ENCODE results near the gene ARSB. TPM values are rescaled to one million over a fixed set of nuclear protein-coding genes. Genes with fewer than 3 reads are reported as not detected.

The ARSB gene
- total and polyA plus RNA-seq, 9 of the 15 experiments (the other 6 are each of a cell fraction or from before 2014, with no cell fraction given): 0.52 to 4.6 (median 2.4) TPM

GRCh38 chr5:78813906-78814530 is 171.1 kb downstream of the ARSB start (continued):
- TF ChIP-seq TCF15 (CRISPR knock-in tag; IDR thresholded peaks at IDR 0.05) (no peak), POU5F1 (IDR thresholded peaks at IDR 0.05; ENCODE audit: borderline replicate concordance, low read depth, low read length, partially characterized antibody) (no peak), ZNF263 (CRISPR knock-in tag; IDR thresholded peaks at IDR 0.05; ENCODE audit: borderline replicate concordance) (no peak), ARNT (IDR thresholded peaks at IDR 0.05) (no peak), BRF1 (IDR thresholded peaks at IDR 0.05; ENCODE audit: borderline replicate concordance, extremely low read depth, insufficient read length) (no peak)

GRCh38 chr5:78813286-78813685 is 171.8 kb downstream of the ARSB start:
- H3K9me1 ChIP-seq (ENCODE audit: control insufficient read depth, insufficient read depth, low read length): no peaks in the 10 kb centered on the region
- intact Hi-C loops (cut with micrococcal nuclease) (no loop called here), in situ Hi-C loops (cut with MboI) (no loop called here)
- H2AFZ ChIP-seq (ENCODE audit: low read depth, low read length): no peak overlapping the region
- H3K36me3 ChIP-seq (ENCODE audit: control insufficient read depth, insufficient read depth, low read length): no peaks in the 10 kb centered on the region
- DNase-seq (ENCODE audit: extremely low read depth in 1 of 4, low spot score in 3 of 4) (no peak), FAIRE-seq (no peak), ATAC-seq (no peak)
- H3K27ac ChIP-seq (ENCODE audit: extremely low read depth, low read depth, low read length): no peak overlapping the region
- no peaks in the 10 kb centered on the region for H3K4me1 ChIP-seq (replicated peaks in 1 of 2; ENCODE audit: control insufficient read depth in 2 of 2, insufficient read depth in 2 of 2, low read length in 2 of 2)
- POLR2A ChIA-PET: no interaction called here
- H3K4me3 ChIP-seq: no peak overlapping the region
- H3K4me2 ChIP-seq (ENCODE audit: insufficient read depth, low read length): no peak overlapping the region
- peaks cover 6 to 14% of the 10 kb centered on the region in 2 experiments for H3K27me3 ChIP-seq (ENCODE audit: control insufficient read depth in 2 of 2, insufficient read depth in 2 of 2, low read length in 2 of 2)
- no peak for TF ChIP-seq MIER1 (IDR thresholded peaks at IDR 0.05; ENCODE audit: low read depth)
- no peak for TF ChIP-seq ZBTB34 (CRISPR knock-in tag; IDR thresholded peaks at IDR 0.05)
- H4K20me1 ChIP-seq (replicated peaks; ENCODE audit: control insufficient read depth, insufficient read depth, low read length): no peaks in the 10 kb centered on the region
- H3K9me3 ChIP-seq (replicated peaks; ENCODE audit: control insufficient read depth, insufficient read depth, low read depth, low read length): no peaks in the 10 kb centered on the region
- no peak overlapping the region for H3K9ac ChIP-seq (ENCODE audit: insufficient read depth in 1 of 2, low read depth in 2 of 2, low read length in 2 of 2)
- WGBS (ENCODE audit: insufficient coverage, low coverage, missing lambda C conversion rate): 0% methylated on average over 1 of the region's 1 CpG
- CTCF ChIA-PET (ENCODE audit: low intra/inter-chr PET ratio): no interaction called here
- BruUV-seq (replicated peaks): no TSS peak
- H3K79me2 ChIP-seq (ENCODE audit: control insufficient read depth, insufficient read depth, low read length): no peaks in the 10 kb centered on the region

Measured in K562 (cell line).